Activated effector memory CD4-positive, alpha-beta T cell treated with Interleukin-2 at 50 U/mL for 16 hours (primary cell): ENCODE results near the gene CDC42BPG.

Experiments used
- DNase-seq: peaks from one replicate; pipeline ENCODE4 v3.0.0-alpha.2; 2020

Gene CDC42BPG, protein sequence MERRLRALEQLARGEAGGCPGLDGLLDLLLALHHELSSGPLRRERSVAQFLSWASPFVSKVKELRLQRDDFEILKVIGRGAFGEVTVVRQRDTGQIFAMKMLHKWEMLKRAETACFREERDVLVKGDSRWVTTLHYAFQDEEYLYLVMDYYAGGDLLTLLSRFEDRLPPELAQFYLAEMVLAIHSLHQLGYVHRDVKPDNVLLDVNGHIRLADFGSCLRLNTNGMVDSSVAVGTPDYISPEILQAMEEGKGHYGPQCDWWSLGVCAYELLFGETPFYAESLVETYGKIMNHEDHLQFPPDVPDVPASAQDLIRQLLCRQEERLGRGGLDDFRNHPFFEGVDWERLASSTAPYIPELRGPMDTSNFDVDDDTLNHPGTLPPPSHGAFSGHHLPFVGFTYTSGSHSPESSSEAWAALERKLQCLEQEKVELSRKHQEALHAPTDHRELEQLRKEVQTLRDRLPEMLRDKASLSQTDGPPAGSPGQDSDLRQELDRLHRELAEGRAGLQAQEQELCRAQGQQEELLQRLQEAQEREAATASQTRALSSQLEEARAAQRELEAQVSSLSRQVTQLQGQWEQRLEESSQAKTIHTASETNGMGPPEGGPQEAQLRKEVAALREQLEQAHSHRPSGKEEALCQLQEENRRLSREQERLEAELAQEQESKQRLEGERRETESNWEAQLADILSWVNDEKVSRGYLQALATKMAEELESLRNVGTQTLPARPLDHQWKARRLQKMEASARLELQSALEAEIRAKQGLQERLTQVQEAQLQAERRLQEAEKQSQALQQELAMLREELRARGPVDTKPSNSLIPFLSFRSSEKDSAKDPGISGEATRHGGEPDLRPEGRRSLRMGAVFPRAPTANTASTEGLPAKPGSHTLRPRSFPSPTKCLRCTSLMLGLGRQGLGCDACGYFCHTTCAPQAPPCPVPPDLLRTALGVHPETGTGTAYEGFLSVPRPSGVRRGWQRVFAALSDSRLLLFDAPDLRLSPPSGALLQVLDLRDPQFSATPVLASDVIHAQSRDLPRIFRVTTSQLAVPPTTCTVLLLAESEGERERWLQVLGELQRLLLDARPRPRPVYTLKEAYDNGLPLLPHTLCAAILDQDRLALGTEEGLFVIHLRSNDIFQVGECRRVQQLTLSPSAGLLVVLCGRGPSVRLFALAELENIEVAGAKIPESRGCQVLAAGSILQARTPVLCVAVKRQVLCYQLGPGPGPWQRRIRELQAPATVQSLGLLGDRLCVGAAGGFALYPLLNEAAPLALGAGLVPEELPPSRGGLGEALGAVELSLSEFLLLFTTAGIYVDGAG (N-terminal part only)

GRCh38 chr11:64844330-64845128, at the start of gene CDC42BPG:
CDC42BPG (minus strand) TSS chr11:64844653; CDS start chr11:64844569, 84 bp downstream.
- peak; percentile 64 for DNase-seq

GRCh38 chr11:64893194-64894069, 49.0 kb upstream of the CDC42BPG start:
- DNase-seq: no peak

DNA sequence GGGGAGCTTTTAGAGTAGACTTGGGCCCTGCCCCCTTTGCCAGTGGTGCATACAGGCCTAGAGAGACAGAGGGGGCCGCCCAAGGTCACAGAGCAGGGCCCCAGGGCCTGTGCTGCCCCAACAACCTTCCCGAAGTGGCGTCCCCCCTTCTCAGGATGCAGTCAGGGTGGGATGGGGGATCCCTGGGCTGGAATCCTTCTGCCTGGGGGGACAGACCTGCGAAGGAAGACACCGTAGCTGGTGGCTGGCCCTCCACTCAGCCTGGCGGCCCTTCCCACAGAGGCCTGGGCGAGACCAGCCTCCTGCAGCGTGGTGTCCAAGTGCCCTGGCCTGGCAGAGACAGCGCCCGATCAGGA, 48.4 kb upstream of the CDC42BPG start:
- no peak for DNase-seq

GRCh38 chr11:64892411-64892831, 48.0 kb upstream of the CDC42BPG start:
- no peak for DNase-seq

DNA sequence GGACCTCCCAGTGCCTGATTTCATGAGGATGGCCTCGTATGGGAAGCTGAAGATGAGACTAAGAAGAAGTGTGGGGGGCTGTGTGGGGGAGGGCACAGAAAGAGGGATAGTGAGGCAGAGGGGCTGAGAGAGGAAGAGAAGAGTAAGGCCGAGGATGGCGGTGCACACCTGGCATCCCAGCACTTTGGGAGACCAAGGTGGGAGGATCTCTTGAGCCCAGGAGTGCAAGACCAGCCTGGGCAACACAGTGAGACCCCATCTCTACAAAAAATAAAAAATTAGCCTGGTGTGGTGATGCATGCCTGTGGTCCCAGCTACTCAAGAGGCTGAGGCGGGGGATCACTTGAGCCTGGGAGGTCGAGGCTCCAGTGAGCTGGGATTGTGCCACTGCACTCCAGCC, 47.4 kb upstream of the CDC42BPG start:
- DNase-seq: no peak

- DNase-seq: no peak
These were observed 46.9 kb upstream of the CDC42BPG start for GRCh38 chr11:64891215-64891848.

DNA sequence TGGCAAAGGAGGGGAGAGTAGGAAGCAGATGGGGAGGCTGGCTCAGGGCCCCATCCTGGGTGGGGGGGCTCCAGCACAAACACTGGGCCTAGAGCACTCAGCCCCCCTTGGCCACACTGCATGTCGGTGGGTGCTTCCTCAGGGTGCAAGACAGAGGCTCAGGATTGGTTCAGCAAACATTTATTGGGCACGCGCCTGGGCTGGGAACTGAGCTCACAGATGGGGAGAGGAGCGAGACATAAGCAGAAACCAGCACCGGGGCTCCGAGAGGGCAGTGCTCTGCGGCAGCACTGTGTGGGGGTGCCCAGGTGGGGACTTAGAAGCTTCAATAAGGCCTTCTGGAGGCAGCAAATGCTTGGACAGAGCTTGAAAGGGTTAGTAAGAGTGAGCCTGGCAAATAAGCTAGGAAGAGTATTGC, 46.1 kb upstream of the CDC42BPG start:
- no peak for DNase-seq

- no peak for DNase-seq
These were observed 44.5 kb upstream of the CDC42BPG start for GRCh38 chr11:64888729-64889511.

DNA sequence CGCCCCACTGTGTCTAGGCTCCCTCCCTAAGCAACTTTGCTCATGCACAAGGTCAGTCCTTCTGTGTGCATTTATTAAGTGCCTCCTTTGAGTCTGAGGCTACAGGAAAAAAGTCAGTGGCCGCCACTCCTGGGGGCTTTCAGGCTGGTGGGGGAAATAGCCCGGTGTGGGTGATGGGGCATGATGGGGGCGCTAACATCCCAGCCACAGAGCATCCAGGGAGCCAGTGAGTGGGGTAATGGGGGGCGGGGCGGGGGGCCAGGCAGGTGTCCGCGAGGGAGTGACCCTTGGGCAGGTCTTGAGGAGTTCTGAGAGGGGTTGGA, 43.9 kb upstream of the CDC42BPG start:
- DNase-seq: no peak

GRCh38 chr11:64887757-64888405, 43.4 kb upstream of the CDC42BPG start:
- peak; percentile 78 for DNase-seq

GRCh38 chr11:64887234-64887756, 42.8 kb upstream of the CDC42BPG start:
- no peak for DNase-seq

- no peak for DNase-seq
These were observed 41.2 kb upstream of the CDC42BPG start for GRCh38 chr11:64885367-64886286.

DNA sequence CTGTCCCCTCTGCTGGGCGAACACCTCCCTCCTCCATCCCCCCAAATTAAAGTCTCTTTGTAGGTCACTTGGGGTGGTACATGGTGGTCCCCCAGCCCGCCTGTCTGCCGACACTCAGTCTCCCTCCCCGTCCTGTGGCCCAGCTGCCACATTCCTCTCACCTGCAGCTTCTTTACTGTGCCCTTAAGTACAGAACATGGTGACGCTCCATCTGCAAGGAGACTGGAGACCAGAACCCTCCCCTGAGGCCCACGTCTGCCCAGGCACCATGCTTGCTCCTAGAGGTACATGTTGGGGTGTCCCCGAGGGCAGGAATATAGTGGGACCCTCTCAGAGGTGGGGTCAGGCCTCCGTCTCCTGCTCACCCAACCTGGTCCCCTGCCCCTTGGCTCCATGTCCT, 39.6 kb upstream of the CDC42BPG start:
- no peak for DNase-seq

- no peak for DNase-seq
These were observed 39.1 kb upstream of the CDC42BPG start for GRCh38 chr11:64883575-64883974.

- no peak for DNase-seq
These were observed 37.8 kb upstream of the CDC42BPG start for GRCh38 chr11:64882243-64882642.

DNA sequence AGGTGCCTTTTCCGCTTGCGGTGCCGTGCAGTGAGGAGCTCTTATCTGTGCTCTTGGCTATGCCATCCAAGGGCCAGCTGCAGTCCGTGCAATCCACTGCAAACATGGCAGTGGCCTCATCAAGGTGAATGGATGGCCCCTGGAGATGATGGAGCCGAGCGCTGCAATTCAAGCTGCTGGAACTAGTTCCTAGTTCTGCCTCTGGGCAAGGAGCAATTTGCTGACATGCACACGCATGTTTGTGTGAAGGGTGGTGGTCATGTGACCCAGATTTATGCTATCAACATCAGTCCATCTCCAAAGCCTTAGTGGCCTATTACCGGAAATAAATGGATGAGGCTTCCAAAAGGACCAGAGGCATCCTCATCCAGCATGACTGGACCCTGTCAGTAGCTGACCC, 37.0 kb upstream of the CDC42BPG start:
- DNase-seq: no peak

GRCh38 chr11:64880240-64881001, 36.0 kb upstream of the CDC42BPG start:
- no peak for DNase-seq
